Glutamatergic neuron (in vitro differentiated cells): ENCODE measurements around the gene MIEF1. TPM values are rescaled to one million over a fixed set of nuclear protein-coding genes. Genes with fewer than 3 reads are reported as not detected.
A peak's percentile ranks its signal among the peaks of the same experiment; 100 is the strongest.

Experiments
- DNase-seq: peaks from one replicate; pipeline ENCODE4 v3.0.0; 2022
- H3K27ac Mint-ChIP-seq: one replicate; pipeline ENCODE4 v1.8.0; 2020; ENCODE audit warnings: mild to moderate bottlenecking, mixed read lengths, inconsistent platforms; ENCODE audit not compliant: unreplicated experiment
- H3K27me3 Mint-ChIP-seq: one replicate; pipeline ENCODE4 v1.8.0; 2020; ENCODE audit warnings: mild to moderate bottlenecking, moderate library complexity, mixed read lengths, inconsistent platforms; ENCODE audit not compliant: unreplicated experiment
- H3K36me3 Mint-ChIP-seq: one replicate; pipeline ENCODE4 v1.8.0; 2020; ENCODE audit warnings: mild to moderate bottlenecking, mixed read lengths, inconsistent platforms; ENCODE audit not compliant: unreplicated experiment
- H3K4me1 Mint-ChIP-seq: one replicate; pipeline ENCODE4 v1.8.0; 2020; ENCODE audit warnings: mild to moderate bottlenecking, low read depth, mixed read lengths, inconsistent platforms; ENCODE audit not compliant: unreplicated experiment
- H3K4me3 Mint-ChIP-seq: one replicate; pipeline ENCODE4 v1.8.0; 2020; ENCODE audit warnings: mild to moderate bottlenecking, mixed read lengths, inconsistent platforms; ENCODE audit not compliant: unreplicated experiment
- H3K9me3 Mint-ChIP-seq: one replicate; pipeline ENCODE4 v1.8.0; 2020; ENCODE audit warnings: mild to moderate bottlenecking, moderate library complexity, mixed read lengths, inconsistent platforms; ENCODE audit not compliant: unreplicated experiment
- total RNA-seq: library from RNA; stranded (reverse); fragmentation: NEBNext Ultra II Directional; extraction: Animal tissue kit (Norgen Biotek cat#: 25700); gene quantifications from one replicate; pipeline ENCODE4 v1.2.1, GENCODE V29; 2021; ENCODE audit not compliant: unreplicated experiment
- TF ChIP-seq, protein P1 (sequence below): fragments of 200-600 bp; sonication (generic); IDR thresholded peaks from one replicate; pipeline ENCODE4 v1.5.0; 2021; ENCODE audit not compliant: partially characterized antibody, unreplicated experiment

The MIEF1 gene
- total RNA-seq, 1 donor from 2014 or later = 40.0 TPM

DNA sequence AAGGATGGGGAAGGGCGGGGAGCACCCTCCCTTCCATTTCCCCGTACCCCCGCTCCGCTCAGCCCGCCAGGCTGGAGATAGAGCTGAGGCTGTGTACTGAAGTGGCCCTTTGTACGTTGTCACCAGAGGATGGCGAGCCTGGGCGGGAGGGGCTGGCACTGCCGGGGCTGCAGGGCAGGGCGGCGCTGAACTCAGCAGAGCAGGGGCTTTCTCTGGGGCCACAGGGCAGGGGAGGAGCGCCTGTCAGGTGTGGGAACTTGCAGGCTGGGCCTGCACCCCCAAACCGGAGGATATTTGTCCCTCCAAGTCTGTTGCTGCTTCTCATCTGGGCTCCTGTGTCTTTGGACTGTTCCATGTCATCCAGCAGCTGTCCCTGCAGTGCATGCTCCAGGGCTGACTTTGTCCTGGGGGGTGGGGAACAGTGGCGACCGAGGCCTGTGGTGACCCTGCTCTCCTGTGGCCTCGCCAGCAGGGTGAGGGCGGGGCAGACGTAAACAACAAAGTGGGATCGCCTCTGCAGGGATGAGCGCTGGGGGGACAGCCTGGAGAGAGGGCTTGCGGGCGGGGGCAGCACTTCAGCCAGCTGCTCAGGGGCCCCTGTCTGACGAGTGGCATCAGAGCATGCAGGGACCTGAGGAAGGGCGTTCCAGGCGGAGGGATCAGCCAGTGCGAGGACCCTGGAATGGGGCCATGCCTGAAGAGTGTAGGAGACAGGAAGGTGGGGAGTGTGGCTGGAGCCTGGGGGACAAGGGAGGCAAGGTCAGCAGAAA is 32.2 kb upstream of the MIEF1 start:
- Mint-ChIP-seq H3K27ac (peak overlapping the region; percentile 64), H3K27me3 (peaks cover 3% of the 10 kb centered on the region), H3K4me3 (peak overlapping the region; percentile 60), H3K4me1 (peaks cover 25% of the 10 kb centered on the region), H3K36me3 (no peaks in the 10 kb centered on the region), H3K9me3 (no peaks in the 10 kb centered on the region)
- TF ChIP-seq, protein P1, sequence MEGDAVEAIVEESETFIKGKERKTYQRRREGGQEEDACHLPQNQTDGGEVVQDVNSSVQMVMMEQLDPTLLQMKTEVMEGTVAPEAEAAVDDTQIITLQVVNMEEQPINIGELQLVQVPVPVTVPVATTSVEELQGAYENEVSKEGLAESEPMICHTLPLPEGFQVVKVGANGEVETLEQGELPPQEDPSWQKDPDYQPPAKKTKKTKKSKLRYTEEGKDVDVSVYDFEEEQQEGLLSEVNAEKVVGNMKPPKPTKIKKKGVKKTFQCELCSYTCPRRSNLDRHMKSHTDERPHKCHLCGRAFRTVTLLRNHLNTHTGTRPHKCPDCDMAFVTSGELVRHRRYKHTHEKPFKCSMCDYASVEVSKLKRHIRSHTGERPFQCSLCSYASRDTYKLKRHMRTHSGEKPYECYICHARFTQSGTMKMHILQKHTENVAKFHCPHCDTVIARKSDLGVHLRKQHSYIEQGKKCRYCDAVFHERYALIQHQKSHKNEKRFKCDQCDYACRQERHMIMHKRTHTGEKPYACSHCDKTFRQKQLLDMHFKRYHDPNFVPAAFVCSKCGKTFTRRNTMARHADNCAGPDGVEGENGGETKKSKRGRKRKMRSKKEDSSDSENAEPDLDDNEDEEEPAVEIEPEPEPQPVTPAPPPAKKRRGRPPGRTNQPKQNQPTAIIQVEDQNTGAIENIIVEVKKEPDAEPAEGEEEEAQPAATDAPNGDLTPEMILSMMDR = no peak
- no peak for DNase-seq

DNA sequence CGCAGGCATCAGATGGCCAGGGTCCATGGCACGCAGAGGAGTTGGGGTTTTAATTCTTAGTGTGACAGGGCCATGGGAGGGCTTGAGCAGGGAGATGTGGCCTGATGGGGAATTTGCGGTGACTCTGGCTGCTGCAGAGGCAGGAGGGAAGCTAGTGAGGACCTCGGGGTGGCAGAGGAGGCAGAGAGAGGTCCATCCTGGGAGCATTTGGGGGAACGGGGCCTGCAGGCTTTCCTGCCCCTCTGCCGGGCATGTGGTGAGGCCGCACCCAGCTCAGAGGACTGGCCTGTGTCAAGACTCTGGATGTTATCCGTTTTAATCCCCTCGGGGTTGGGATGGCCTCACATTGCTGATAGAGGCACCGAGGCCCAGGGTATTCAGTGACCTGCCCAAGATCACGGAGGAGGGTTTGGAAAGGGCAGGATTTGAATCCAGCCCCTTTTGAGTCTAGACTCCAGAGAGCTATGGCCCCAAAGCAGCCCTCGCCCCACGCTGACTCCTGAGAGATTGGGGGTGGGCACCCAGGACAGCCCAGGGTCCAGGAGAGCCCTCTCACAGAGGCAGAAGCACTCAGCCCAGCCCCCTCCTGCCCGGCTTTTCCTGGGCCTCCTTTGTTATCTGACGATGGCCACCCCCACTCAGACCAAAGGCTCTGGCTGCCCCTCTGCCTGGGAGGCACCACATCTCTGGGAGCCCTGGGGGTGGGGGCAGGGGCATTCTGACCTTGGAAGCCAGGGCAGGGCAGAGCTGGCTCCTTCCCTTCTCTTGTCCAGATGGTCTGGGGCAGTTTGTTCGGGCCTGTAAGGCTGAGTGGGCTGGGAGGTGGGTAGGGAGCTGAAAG is 31.4 kb upstream of the MIEF1 start:
- peak overlapping the region; percentile 60 for H3K4me3 Mint-ChIP-seq
- no peak for DNase-seq
- H3K36me3 Mint-ChIP-seq = no peaks in the 10 kb centered on the region
- H3K9me3 Mint-ChIP-seq = no peaks in the 10 kb centered on the region
- TF ChIP-seq, protein P1 = no peak
- H3K27ac Mint-ChIP-seq = peak overlapping the region; percentile 64
- peaks cover 28% of the 10 kb centered on the region for H3K4me1 Mint-ChIP-seq
- peaks cover 3% of the 10 kb centered on the region for H3K27me3 Mint-ChIP-seq

GRCh38 chr22:39471381-39472141 is 30.5 kb upstream of the MIEF1 start:
- Mint-ChIP-seq H3K27ac (peak overlapping the region; percentile 15), H3K4me1 (peaks cover 36% of the 10 kb centered on the region), H3K27me3 (peaks cover 3% of the 10 kb centered on the region), H3K4me3 (peak overlapping the region; percentile 52), H3K36me3 (no peaks in the 10 kb centered on the region), H3K9me3 (no peaks in the 10 kb centered on the region)
- DNase-seq = no peak
- TF ChIP-seq, protein P1 = no peak

- Mint-ChIP-seq H3K27me3 (no peaks in the 10 kb centered on the region), H3K27ac (peak overlapping the region; percentile 48), H3K9me3 (no peaks in the 10 kb centered on the region), H3K36me3 (no peaks in the 10 kb centered on the region), H3K4me3 (no peak overlapping the region), H3K4me1 (peaks cover 41% of the 10 kb centered on the region)
- TF ChIP-seq, protein P1 = no peak
- DNase-seq = no peak
These were observed 29.2 kb upstream of the MIEF1 start for GRCh38 chr22:39472570-39473556.
